HL-60 (cell line): Measurements from ENCODE around the gene BCAR1.
"Not testable (repeated sequence)": the region's sequence is repeated elsewhere in the genome, so short reads cannot be mapped to it uniquely, and the experiment has no call there.

Experiments
- CTCF ChIP-seq: IDR thresholded peaks from one replicate; pipeline ENCODE4 v1.5.1; 2011; ENCODE audit warnings: low read length, control low read depth, inconsistent platforms; ENCODE audit not compliant: insufficient read depth
- GABPA ChIP-seq: IDR thresholded peaks from 2 replicates; pipeline ENCODE4 v1.6.1; 2012; ENCODE audit warnings: low read depth
- POLR2AphosphoS5 ChIP-seq: IDR thresholded peaks from 2 replicates; pipeline ENCODE4 v1.6.1; 2012; ENCODE audit warnings: low read depth
- REST ChIP-seq: IDR thresholded peaks from 2 replicates; pipeline ENCODE4 v1.6.1; 2012; ENCODE audit warnings: low read depth; ENCODE audit not compliant: insufficient replicate concordance
- SPI1 ChIP-seq: IDR thresholded peaks from 2 replicates; pipeline ENCODE4 v1.6.1; 2012; ENCODE audit warnings: low read depth, mild to moderate bottlenecking, borderline replicate concordance

GRCh38 chr16:75204905-75205304 lies 46.5 kb downstream of the BCAR1 start:
- not testable (repeated sequence) for TF ChIP-seq CTCF, GABPA, POLR2AphosphoS5, REST, SPI1
